Endodermal cell (in vitro differentiated cells): ENCODE results near the gene MYO5B. TPM values are rescaled to one million over a fixed set of nuclear protein-coding genes. Genes with fewer than 3 reads are reported as not detected.

ENCODE experiments used
- DNase-seq: peaks from one replicate; pipeline ENCODE4 v3.0.0-alpha.2; 2017
- H3K27ac ChIP-seq: 2 replicates; pipeline ENCODE4 v1.5.1; 2013; ENCODE audit warnings: mild to moderate bottlenecking, low read depth, low read length, moderate library complexity
- H3K27me3 ChIP-seq: 2 replicates; pipeline ENCODE4 v1.6.1; 2013; ENCODE audit warnings: mild to moderate bottlenecking, low read length, moderate library complexity; ENCODE audit not compliant: insufficient read depth, control insufficient read depth, poor library complexity, severe bottlenecking
- H3K36me3 ChIP-seq: 2 replicates; pipeline ENCODE4 v1.7.0; 2013; ENCODE audit warnings: mild to moderate bottlenecking, low read length, moderate library complexity; ENCODE audit not compliant: control insufficient read depth, insufficient read depth
- H3K4me1 ChIP-seq: one replicate; pipeline ENCODE4 v1.7.0; 2013; ENCODE audit warnings: low read length; ENCODE audit not compliant: control insufficient read depth, insufficient read depth
- H3K4me3 ChIP-seq: 2 replicates; pipeline ENCODE4 v1.5.1; 2013; ENCODE audit warnings: mild to moderate bottlenecking, low read length, moderate library complexity
- H3K9ac ChIP-seq: 2 replicates; pipeline ENCODE4 v1.6.1; 2013; ENCODE audit warnings: mild to moderate bottlenecking, low read length, moderate library complexity; ENCODE audit not compliant: poor library complexity, severe bottlenecking; ENCODE audit errors: extremely low read depth
- H3K9me3 ChIP-seq: 2 replicates; pipeline ENCODE4 v1.6.1; 2013; ENCODE audit warnings: mild to moderate bottlenecking, low read length, moderate library complexity; ENCODE audit not compliant: control insufficient read depth
- H3K27ac Mint-ChIP-seq: 2 replicates; pipeline ENCODE4 v1.8.0; 2020; ENCODE audit warnings: mixed read lengths
- H3K27me3 Mint-ChIP-seq: 2 replicates; pipeline ENCODE4 v1.8.0; 2021; ENCODE audit warnings: mild to moderate bottlenecking, mixed read lengths; ENCODE audit not compliant: insufficient read depth
- H3K36me3 Mint-ChIP-seq: 2 replicates; pipeline ENCODE4 v1.8.0; 2020; ENCODE audit warnings: low read depth, mixed read lengths
- H3K4me1 Mint-ChIP-seq: 2 replicates; pipeline ENCODE4 v1.8.0; 2020; ENCODE audit warnings: mixed read lengths
- H3K4me3 Mint-ChIP-seq: 2 replicates; pipeline ENCODE4 v1.8.0; 2020; ENCODE audit warnings: mild to moderate bottlenecking, moderate library complexity, mixed read lengths
- H3K9me3 Mint-ChIP-seq: 2 replicates; pipeline ENCODE4 v1.8.0; 2020; ENCODE audit warnings: mild to moderate bottlenecking, mixed read lengths
- CTCF ChIP-seq: fragments of 200-600 bp; sonication (generic); conservative IDR thresholded peaks from 2 replicates; pipeline ENCODE4 v1.5.0; 2021; ENCODE audit warnings: antibody characterized with exemption, mild to moderate bottlenecking
- WGBS, 2 experiments: methylation state at CpG; one replicate each; pipeline versions ENCODE4 v1.1.5 to v1.1.7; 2013; ENCODE audit warnings: missing lambda C conversion rate in 2 of 2, mixed read lengths in 1 of 2; ENCODE audit not compliant: insufficient coverage in 1 of 2, insufficient read length in 1 of 2; 5-methylcytosine and 5-hydroxymethylcytosine counted together
- total RNA-seq, 2 donors: library from RNA; stranded (reverse); fragmentation: NEBNext Ultra II Directional in 1 of 2; extraction: Animal tissue kit (Norgen Biotek cat#: 25700) in 1 of 2; gene quantifications; 2 replicates in 1 of 2; 3 replicates in 1 of 2; pipeline ENCODE4 v1.2.1, GENCODE V29; 2021

MYO5B gene
- total RNA-seq, 2 donors from 2014 or later: 12.2 to 16.8 TPM

- Histone ChIP-seq H3K9ac (no peak overlapping the region), H3K9me3 (peaks cover 19% of the 10 kb centered on the region), H3K27me3 (no peaks in the 10 kb centered on the region), H3K4me3 (no peak overlapping the region), H3K36me3 (no peaks in the 10 kb centered on the region), H3K27ac (no peak overlapping the region), H3K4me1 (no peaks in the 10 kb centered on the region)
- H3K36me3 Mint-ChIP-seq: peaks cover 22% of the 10 kb centered on the region
- WGBS, 2 experiments: 95 to 100% methylated on average over 1 to 2 of the region's 2 CpGs
- H3K4me1 Mint-ChIP-seq: peaks cover 19% of the 10 kb centered on the region
- no peak for TF ChIP-seq CTCF
- H3K27me3 Mint-ChIP-seq: peaks cover 2% of the 10 kb centered on the region
- peaks cover 32% of the 10 kb centered on the region for H3K9me3 Mint-ChIP-seq
- no peak overlapping the region for H3K4me3 Mint-ChIP-seq
- H3K27ac Mint-ChIP-seq: no peak overlapping the region
- no peak for DNase-seq
Observed at GRCh38 chr18:49832221-49832647, 362.7 kb downstream of the MYO5B start.

GRCh38 chr18:49827996-49828395, 367.0 kb downstream of the MYO5B start:
- Histone ChIP-seq H3K36me3 (no peaks in the 10 kb centered on the region), H3K27ac (no peak overlapping the region), H3K9ac (no peak overlapping the region), H3K9me3 (peaks cover 31% of the 10 kb centered on the region), H3K4me1 (no peaks in the 10 kb centered on the region), H3K27me3 (no peaks in the 10 kb centered on the region), H3K4me3 (no peak overlapping the region)
- DNase-seq: no peak
- H3K9me3 Mint-ChIP-seq: peaks cover 45% of the 10 kb centered on the region
- WGBS, 2 experiments: 75% methylated on average over 1 of the region's 1 CpG; no CpG with 5 or more reads in 1 of the 2 experiments
- H3K27me3 Mint-ChIP-seq: peaks cover 2% of the 10 kb centered on the region
- H3K4me3 Mint-ChIP-seq: no peak overlapping the region
- no peak for TF ChIP-seq CTCF
- H3K4me1 Mint-ChIP-seq: no peaks in the 10 kb centered on the region
- no peak overlapping the region for H3K27ac Mint-ChIP-seq
- peaks cover 41% of the 10 kb centered on the region for H3K36me3 Mint-ChIP-seq

GRCh38 chr18:49819823-49820671, 374.9 kb downstream of the MYO5B start:
- H3K9ac ChIP-seq: no peak overlapping the region

More at GRCh38 chr18:49819823-49820671, 374.9 kb downstream of the MYO5B start:
- Histone ChIP-seq H3K27me3 (no peaks in the 10 kb centered on the region), H3K36me3 (no peaks in the 10 kb centered on the region), H3K27ac (no peak overlapping the region), H3K9me3 (no peaks in the 10 kb centered on the region), H3K4me3 (no peak overlapping the region), H3K4me1 (no peaks in the 10 kb centered on the region)
- Mint-ChIP-seq H3K4me3 (no peak overlapping the region), H3K27ac (no peak overlapping the region), H3K4me1 (peaks cover 3% of the 10 kb centered on the region), H3K9me3 (no peaks in the 10 kb centered on the region), H3K27me3 (no peaks in the 10 kb centered on the region), H3K36me3 (peaks cover 25% of the 10 kb centered on the region)
- no peak for DNase-seq
- WGBS, 2 experiments: 94% methylated on average over 5 of the region's 5 CpGs
- no peak for TF ChIP-seq CTCF
